Suppressor macrophage (primary cell): ENCODE data around the gene OOSP4A.

Experiments used
- DNase-seq, 4 experiments: peaks; one replicate each; pipeline ENCODE4 v3.0.0-alpha.2; 2020 to 2022
- total RNA-seq, 17 experiments: gene quantifications; one replicate each; lab custom pipeline; 2026; ENCODE audit warnings: mixed read lengths in 6 of 17, inconsistent platforms in 3 of 17; lab: John Stamatoyannopoulos, UW

Gene OOSP4A
- total RNA-seq: 0 to 0.33 (median 0) reads per million in 17 experiments

GRCh38 chr11:59963733-59964132 lies at the start of gene OOSP4A:
OOSP4A (plus strand) TSS chr11:59964033; CDS start chr11:59964033, 0 bp downstream.
- DNase-seq: no peak

- peak in 1 of 4 experiments; percentile 1 for DNase-seq
Observed at GRCh38 chr11:59918480-59918879, 45.4 kb upstream of the OOSP4A start.

DNA sequence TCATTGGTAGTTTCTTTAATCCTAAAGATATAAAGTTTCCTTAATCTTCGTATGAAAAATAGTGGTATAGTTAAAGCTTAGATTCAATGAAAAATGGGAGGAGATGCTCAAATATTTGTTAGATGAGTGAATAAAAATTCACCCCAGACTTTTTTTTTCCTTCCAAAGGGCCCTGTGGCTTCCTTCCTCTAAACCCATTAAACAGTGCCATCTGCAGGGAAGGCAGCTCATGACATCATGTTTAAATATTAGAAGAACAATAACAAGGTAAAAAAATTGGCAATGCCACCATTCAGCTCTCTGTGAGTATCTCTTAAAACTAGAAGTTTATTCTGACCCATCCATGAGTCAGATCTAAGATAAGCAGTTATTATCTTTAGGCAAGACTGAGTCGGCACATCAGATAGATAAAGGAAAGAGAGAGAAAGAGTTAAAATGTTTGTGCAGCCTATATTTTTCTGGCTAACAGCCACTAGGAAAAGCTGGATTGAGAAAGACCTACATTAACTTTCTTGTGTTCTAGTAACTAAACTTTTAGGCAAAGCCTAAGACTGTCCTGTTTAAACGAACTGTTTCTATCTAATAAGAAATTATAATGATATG lies 44.7 kb upstream of the OOSP4A start:
- DNase-seq: peak; percentile 70 to 79 (median 71)

DNA sequence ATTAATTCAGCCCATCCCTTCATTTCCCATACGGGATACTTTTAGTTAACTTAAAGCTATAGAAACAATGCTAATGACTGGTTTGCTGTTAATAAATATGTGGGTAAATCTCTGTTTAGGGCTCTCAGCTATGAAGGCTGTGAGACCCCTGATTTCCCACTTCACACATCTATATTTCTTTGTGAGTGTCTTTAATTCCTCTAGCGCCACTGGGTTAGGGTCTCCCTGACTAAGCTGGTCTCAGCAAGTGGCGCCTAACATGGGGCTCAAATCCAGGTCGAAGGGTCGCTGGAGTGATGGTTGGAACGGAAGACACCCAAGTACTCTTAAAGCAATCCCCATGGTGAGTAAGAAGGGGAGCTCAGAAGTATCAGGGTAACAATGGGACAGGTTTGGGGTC lies 40.0 kb upstream of the OOSP4A start:
- peak in 1 of 4 experiments; percentile 26 for DNase-seq

- no peak for DNase-seq
Observed at GRCh38 chr11:59931688-59932087, 32.1 kb upstream of the OOSP4A start.

DNA sequence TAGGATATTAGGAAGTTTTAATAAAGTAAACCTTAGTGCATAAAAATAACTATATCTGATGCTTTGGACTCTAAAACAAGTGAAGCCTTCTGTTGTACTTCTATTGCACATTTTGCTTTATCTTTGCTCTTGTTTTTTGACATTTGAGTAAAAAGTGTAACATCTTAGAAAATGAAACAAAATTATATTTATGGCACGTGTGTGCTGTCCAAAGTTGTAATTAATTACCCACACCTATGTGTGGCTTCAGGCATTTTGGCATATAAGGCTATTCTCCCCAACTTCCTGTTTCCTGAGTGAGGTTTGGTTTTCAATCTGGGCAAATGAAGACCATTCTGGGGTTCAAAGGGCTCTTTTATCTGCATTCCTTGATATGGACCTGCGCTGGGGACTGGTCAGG lies 25.7 kb upstream of the OOSP4A start, which contains the start of gene OOSP1:
OOSP1 (plus strand) TSS at position 301 of the 400 bp plus-strand sequence; CDS start at position 324, 23 bp downstream.
- no peak for DNase-seq

DNA sequence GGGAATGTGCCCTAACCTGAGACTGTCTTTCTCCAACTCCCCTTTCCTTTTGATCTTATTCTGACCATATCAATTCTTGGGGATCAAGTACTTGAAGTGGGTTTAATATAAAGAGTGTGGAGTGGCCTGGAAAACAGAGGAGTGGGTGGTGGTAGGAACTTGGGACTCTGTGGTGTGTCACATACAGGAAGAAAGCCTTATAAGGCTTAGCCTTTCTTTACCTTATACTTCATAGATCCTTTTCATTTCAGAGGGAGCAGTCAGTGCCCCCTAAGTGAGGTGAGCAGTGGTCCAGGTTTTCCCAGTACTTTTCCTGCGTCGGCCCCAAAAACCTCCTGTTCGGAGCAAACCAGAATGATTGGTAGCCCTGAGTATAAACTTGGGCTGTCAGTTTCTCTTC lies 25.1 kb upstream of the OOSP4A start:
- no peak for DNase-seq

DNA sequence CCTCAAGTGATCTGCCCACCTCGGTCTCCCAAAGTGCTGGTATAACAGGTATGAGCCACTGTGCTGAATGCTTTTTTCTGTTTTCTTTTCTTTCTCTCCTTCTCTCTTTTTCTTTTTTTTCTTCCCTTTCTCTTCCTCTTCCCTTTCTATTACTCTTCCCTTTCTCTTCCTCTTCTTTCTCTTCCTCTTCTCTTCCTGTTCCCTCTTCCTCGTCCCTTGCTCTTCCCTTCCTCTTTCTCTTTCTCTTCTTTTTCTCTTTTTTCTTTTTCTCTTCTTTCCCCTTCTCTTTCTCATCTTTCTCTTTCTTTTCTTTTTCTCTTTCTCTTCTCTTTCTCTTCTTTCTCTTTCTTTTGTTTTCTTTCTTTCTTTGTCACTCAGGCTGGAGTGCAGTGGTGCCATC lies 24.4 kb upstream of the OOSP4A start:
- no peak for DNase-seq

DNA sequence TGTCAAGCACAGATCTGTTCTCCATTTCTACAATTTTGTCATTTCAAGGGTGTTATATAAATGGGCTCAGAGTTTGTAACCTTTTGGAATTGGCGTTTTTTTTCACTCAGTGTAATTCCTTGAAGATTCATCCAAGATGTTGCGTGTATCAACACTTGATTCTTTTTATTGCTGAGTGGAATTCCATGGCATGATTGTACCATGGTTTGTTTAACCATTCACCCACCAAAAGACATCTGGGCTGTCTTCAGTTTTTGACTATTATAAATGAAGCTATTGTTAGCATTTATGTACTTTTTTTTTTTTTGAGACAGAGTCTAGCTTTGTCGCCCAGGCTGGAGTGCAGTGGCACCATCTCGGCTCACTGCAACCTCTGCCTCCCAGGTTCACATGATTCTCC lies 22.7 kb upstream of the OOSP4A start:
- DNase-seq: no peak

- DNase-seq: no peak
Observed at GRCh38 chr11:59943997-59944714, 19.7 kb upstream of the OOSP4A start.

- no peak for DNase-seq
Observed at GRCh38 chr11:59944720-59945119, 19.1 kb upstream of the OOSP4A start.

DNA sequence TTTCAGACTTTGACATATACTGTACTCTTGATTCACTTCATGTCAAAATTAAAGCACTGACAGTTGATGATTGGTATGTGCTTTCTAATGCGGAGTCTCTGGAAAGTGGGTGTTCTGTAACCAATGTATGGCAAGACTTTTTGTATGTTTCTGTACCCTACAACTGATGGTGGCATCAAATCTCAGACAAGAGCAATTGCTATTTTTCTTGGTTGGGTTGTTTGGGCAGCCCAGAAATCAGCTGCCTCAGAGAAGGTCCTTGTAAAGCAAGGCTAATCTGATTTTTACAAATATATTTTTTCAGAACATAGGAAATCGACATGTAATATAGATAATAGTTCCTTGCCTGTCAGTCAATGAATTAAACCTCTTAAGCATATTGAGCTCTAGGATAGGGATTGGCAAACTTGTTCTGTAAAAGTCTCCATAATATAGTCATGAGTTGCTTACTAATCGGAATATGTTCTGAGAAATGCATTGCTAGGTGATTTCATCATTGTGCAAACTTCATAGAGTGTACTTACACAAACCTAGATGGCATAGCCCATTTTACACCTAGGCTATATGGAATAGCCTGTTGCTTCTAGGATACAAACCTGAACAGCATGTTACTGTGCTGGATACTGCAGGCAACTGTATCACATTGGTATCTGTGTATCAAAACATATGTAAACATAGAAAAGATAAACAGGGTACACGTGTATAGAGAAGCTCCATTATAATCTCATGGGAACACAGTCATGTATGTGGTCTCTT lies 10.2 kb upstream of the OOSP4A start:
- peak in 2 of 4 experiments; percentile 2 for DNase-seq

GRCh38 chr11:59954219-59954847 lies 9.5 kb upstream of the OOSP4A start:
- no peak for DNase-seq

DNA sequence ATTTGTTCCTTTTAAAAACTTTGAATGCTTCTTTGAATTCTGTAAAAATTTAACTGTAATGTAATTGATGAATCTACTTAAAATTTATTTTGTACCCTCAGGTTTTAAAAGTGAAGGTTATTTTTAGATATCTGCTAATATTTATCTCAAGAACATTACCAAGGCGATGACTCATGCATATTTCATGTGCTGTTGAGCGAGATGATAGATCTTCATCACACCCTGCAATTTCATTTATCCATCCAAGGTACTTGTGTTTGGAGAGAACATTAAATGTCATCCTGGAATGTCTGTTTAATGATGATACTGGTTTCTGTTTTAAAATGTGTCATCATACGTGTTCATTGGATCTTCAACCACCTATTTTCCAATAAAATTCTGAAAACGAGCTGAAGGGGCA lies 6.7 kb upstream of the OOSP4A start:
- no peak for DNase-seq

GRCh38 chr11:59960502-59961381 lies 3.1 kb upstream of the OOSP4A start:
- no peak for DNase-seq

- DNase-seq: no peak
Observed at GRCh38 chr11:59962107-59962482, 1.7 kb upstream of the OOSP4A start.

DNA sequence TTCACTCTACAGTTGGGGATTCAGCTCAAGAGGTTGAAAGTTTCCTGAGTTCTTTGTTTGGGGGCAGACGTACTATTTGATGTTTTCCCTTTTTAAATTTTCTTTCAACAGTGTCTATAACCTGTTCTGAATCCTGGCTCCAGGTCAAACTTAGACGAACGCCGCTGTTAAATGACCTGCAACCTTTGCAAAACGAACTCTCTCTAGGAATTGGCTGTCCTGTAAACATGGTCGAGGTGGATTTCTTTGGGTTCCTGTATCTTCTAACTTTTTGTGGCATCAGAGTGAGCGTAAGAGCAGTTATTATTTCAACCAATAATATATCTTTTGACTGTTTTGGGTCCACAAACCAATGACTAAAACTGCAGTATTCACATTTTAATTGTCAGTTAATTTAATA lies 1.6 kb downstream of the OOSP4A start:
- no peak for DNase-seq

DNA sequence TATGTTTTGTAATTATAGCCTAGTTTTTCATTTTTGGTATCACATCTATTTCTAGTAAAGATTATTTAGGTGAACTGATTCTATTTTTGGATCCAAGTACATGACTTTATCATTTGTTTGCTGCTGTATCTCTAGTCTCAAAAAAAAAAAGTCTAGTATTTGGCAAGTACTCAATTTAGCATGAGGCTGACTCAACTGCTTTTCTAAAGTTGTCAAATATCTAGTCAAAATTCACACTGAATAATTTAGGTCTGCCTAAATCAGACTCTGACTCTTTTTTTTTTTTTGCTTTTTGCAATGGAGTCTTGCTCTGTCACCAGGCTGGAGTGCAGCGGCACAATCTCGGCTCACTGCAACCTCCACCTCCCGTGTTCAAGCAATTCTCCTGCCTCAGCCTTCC lies 2.4 kb downstream of the OOSP4A start:
- no peak for DNase-seq

DNA sequence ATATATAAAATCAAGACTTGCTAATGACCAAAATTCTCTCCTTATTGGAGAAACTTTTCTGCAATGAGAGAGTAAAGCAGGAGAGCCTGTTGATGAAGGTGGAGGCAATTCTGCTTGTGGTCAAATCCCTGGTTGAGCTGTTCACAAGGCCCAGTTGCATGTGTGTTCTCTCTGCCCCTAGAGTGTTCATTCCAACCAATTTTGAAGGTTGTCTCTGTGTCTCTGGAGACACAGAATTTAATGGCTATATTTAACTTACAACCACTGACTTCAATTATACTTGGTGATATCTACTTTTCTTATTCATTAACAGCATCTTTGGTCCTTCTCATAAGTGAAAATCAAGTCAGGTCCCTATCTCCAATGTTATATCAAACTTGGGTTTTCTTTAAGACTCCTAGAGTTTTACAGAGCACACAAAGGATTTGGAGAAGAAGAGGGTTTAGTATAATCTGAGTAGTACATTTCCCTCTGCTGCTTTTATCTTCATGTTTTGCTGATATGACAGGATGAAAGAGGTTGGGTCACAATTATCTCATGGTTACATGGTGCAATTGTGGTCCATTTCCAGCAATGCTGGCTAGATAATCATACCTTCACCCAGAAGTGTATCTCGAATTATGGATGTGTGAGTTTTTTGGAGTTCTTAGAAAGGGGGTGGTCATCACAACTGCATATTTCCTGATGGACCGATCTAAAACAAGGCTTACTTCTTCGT lies 4.0 kb downstream of the OOSP4A start:
- no peak for DNase-seq

DNA sequence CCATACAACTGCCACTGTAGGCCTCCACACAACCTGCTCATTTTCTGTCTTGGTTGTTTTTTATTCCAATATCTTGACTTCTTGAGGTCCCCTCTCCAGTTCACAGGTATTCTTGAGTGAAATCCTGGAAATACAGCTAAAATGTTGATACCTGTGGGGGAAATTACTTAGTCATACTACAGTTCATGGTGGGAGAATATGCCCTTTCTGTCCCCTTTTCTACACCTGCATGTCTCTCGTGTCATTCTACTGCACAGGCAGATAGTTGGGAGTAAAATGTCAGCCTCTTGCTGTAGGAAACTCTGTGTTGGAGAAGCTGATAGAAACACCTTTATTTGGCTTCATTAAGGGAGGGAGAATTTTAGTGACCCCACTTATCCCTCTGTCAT lies 4.6 kb downstream of the OOSP4A start:
- DNase-seq: no peak

GRCh38 chr11:59973097-59973496 lies 9.3 kb downstream of the OOSP4A start:
- DNase-seq: no peak
